ENCODE measurements around the gene GINS1.

GRCh38 chr20:25459916-25460535 lies 52.6 kb downstream of the GINS1 start:
- no peak for TF ChIP-seq E2F6 (IDR thresholded peaks at IDR 0.05)
- TF ChIP-seq, protein P1, sequence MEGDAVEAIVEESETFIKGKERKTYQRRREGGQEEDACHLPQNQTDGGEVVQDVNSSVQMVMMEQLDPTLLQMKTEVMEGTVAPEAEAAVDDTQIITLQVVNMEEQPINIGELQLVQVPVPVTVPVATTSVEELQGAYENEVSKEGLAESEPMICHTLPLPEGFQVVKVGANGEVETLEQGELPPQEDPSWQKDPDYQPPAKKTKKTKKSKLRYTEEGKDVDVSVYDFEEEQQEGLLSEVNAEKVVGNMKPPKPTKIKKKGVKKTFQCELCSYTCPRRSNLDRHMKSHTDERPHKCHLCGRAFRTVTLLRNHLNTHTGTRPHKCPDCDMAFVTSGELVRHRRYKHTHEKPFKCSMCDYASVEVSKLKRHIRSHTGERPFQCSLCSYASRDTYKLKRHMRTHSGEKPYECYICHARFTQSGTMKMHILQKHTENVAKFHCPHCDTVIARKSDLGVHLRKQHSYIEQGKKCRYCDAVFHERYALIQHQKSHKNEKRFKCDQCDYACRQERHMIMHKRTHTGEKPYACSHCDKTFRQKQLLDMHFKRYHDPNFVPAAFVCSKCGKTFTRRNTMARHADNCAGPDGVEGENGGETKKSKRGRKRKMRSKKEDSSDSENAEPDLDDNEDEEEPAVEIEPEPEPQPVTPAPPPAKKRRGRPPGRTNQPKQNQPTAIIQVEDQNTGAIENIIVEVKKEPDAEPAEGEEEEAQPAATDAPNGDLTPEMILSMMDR (IDR thresholded peaks at IDR 0.05; ENCODE audit: control extremely low read depth in 1 of 3, insufficient read depth in 1 of 3, low read depth in 1 of 3, low read length in 3 of 3) = no peak
- TF ChIP-seq TAF1 (IDR thresholded peaks at IDR 0.05; ENCODE audit: low read depth, low read length) = no peak
- TF ChIP-seq POLR2A (IDR thresholded peaks at IDR 0.05; ENCODE audit: control extremely low read depth in 1 of 2, low read depth in 2 of 2, low read length in 2 of 2) = no peak
- no peak for TF ChIP-seq BRCA1 (IDR thresholded peaks at IDR 0.05; ENCODE audit: low read depth, low read length)
- no peak for TF ChIP-seq SUZ12 (IDR thresholded peaks at IDR 0.05; ENCODE audit: low read length)
- no peak for TF ChIP-seq EZH2 (IDR thresholded peaks at IDR 0.05; ENCODE audit: low read depth, low read length, severe bottlenecking)
- TF ChIP-seq, protein P2, sequence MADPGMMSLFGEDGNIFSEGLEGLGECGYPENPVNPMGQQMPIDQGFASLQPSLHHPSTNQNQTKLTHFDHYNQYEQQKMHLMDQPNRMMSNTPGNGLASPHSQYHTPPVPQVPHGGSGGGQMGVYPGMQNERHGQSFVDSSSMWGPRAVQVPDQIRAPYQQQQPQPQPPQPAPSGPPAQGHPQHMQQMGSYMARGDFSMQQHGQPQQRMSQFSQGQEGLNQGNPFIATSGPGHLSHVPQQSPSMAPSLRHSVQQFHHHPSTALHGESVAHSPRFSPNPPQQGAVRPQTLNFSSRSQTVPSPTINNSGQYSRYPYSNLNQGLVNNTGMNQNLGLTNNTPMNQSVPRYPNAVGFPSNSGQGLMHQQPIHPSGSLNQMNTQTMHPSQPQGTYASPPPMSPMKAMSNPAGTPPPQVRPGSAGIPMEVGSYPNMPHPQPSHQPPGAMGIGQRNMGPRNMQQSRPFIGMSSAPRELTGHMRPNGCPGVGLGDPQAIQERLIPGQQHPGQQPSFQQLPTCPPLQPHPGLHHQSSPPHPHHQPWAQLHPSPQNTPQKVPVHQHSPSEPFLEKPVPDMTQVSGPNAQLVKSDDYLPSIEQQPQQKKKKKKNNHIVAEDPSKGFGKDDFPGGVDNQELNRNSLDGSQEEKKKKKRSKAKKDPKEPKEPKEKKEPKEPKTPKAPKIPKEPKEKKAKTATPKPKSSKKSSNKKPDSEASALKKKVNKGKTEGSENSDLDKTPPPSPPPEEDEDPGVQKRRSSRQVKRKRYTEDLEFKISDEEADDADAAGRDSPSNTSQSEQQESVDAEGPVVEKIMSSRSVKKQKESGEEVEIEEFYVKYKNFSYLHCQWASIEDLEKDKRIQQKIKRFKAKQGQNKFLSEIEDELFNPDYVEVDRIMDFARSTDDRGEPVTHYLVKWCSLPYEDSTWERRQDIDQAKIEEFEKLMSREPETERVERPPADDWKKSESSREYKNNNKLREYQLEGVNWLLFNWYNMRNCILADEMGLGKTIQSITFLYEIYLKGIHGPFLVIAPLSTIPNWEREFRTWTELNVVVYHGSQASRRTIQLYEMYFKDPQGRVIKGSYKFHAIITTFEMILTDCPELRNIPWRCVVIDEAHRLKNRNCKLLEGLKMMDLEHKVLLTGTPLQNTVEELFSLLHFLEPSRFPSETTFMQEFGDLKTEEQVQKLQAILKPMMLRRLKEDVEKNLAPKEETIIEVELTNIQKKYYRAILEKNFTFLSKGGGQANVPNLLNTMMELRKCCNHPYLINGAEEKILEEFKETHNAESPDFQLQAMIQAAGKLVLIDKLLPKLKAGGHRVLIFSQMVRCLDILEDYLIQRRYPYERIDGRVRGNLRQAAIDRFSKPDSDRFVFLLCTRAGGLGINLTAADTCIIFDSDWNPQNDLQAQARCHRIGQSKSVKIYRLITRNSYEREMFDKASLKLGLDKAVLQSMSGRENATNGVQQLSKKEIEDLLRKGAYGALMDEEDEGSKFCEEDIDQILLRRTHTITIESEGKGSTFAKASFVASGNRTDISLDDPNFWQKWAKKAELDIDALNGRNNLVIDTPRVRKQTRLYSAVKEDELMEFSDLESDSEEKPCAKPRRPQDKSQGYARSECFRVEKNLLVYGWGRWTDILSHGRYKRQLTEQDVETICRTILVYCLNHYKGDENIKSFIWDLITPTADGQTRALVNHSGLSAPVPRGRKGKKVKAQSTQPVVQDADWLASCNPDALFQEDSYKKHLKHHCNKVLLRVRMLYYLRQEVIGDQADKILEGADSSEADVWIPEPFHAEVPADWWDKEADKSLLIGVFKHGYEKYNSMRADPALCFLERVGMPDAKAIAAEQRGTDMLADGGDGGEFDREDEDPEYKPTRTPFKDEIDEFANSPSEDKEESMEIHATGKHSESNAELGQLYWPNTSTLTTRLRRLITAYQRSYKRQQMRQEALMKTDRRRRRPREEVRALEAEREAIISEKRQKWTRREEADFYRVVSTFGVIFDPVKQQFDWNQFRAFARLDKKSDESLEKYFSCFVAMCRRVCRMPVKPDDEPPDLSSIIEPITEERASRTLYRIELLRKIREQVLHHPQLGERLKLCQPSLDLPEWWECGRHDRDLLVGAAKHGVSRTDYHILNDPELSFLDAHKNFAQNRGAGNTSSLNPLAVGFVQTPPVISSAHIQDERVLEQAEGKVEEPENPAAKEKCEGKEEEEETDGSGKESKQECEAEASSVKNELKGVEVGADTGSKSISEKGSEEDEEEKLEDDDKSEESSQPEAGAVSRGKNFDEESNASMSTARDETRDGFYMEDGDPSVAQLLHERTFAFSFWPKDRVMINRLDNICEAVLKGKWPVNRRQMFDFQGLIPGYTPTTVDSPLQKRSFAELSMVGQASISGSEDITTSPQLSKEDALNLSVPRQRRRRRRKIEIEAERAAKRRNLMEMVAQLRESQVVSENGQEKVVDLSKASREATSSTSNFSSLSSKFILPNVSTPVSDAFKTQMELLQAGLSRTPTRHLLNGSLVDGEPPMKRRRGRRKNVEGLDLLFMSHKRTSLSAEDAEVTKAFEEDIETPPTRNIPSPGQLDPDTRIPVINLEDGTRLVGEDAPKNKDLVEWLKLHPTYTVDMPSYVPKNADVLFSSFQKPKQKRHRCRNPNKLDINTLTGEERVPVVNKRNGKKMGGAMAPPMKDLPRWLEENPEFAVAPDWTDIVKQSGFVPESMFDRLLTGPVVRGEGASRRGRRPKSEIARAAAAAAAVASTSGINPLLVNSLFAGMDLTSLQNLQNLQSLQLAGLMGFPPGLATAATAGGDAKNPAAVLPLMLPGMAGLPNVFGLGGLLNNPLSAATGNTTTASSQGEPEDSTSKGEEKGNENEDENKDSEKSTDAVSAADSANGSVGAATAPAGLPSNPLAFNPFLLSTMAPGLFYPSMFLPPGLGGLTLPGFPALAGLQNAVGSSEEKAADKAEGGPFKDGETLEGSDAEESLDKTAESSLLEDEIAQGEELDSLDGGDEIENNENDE (IDR thresholded peaks at IDR 0.05; ENCODE audit: insufficient replicate concordance, low read length) = no peak
- TF ChIP-seq PHF8 (conservative IDR thresholded peaks at IDR 0.05; ENCODE audit: low read depth, low read length) = no peak
- TF ChIP-seq SIRT6 (IDR thresholded peaks at IDR 0.05; ENCODE audit: low read length) = no peak
- TF ChIP-seq EP300 (IDR thresholded peaks at IDR 0.05; ENCODE audit: borderline replicate concordance in 1 of 2, low read depth in 2 of 2, low read length in 2 of 2) = no peak

All from H1 (cell line).